ENCODE measurements around the gene GRAMD4. TPM values are rescaled to one million over a fixed set of nuclear protein-coding genes. Genes with fewer than 3 reads are reported as not detected.

GRAMD4 gene
- total RNA-seq, 4 donors from 2014 or later, result 5.6 to 37.0 (median 15.2) TPM

- Histone ChIP-seq H3K27ac (no peak overlapping the region), H3K36me3 (no peaks in the 10 kb centered on the region), H3K27me3 (no peaks in the 10 kb centered on the region), H3K9me3 (no peaks in the 10 kb centered on the region), H3K4me1 (no peaks in the 10 kb centered on the region), H3K4me3 (no peak overlapping the region)
- intact Hi-C loops (cut with DNase I; ENCODE audit: low total_unique reads), result no loop called here
- DNase-seq, result no peak
- no peak for TF ChIP-seq POLR2A (IDR thresholded peaks at IDR 0.05)
- TF ChIP-seq CTCF (IDR thresholded peaks at IDR 0.05), result no peak
Measured at GRCh38 chr22:46613606-46614021, 6.6 kb upstream of the GRAMD4 start.

- intact Hi-C loops (cut with DNase I; ENCODE audit: low total_unique reads), result no loop called here
- H3K4me1 ChIP-seq, result no peaks in the 10 kb centered on the region
- TF ChIP-seq POLR2A (IDR thresholded peaks at IDR 0.05), result no peak
- TF ChIP-seq CTCF (IDR thresholded peaks at IDR 0.05), result no peak
- H3K4me3 ChIP-seq, result no peak overlapping the region
- DNase-seq, result no peak
- H3K36me3 ChIP-seq, result no peaks in the 10 kb centered on the region
- H3K27ac ChIP-seq, result no peak overlapping the region
- H3K9me3 ChIP-seq, result no peaks in the 10 kb centered on the region
- no peaks in the 10 kb centered on the region for H3K27me3 ChIP-seq
Measured at GRCh38 chr22:46614025-46614931, 5.9 kb upstream of the GRAMD4 start.

GRCh38 chr22:46617207-46617985 lies 2.8 kb upstream of the GRAMD4 start:
- Histone ChIP-seq H3K27me3 (no peaks in the 10 kb centered on the region), H3K4me3 (no peak overlapping the region), H3K36me3 (no peaks in the 10 kb centered on the region), H3K9me3 (no peaks in the 10 kb centered on the region), H3K27ac (no peak overlapping the region), H3K4me1 (no peaks in the 10 kb centered on the region)
- intact Hi-C loops (cut with DNase I; ENCODE audit: low total_unique reads), result no loop called here
- no peak for TF ChIP-seq CTCF (IDR thresholded peaks at IDR 0.05)
- TF ChIP-seq POLR2A (IDR thresholded peaks at IDR 0.05), result no peak
- DNase-seq, result no peak

- Histone ChIP-seq H3K27me3 (no peaks in the 10 kb centered on the region), H3K9me3 (no peaks in the 10 kb centered on the region), H3K4me1 (no peaks in the 10 kb centered on the region), H3K27ac (no peak overlapping the region), H3K36me3 (no peaks in the 10 kb centered on the region), H3K4me3 (no peak overlapping the region)
- TF ChIP-seq CTCF (IDR thresholded peaks at IDR 0.05) (no peak), POLR2A (IDR thresholded peaks at IDR 0.05) (no peak)
- DNase-seq, result no peak
- intact Hi-C loops (cut with DNase I; ENCODE audit: low total_unique reads), result no loop called here
Measured at GRCh38 chr22:46617986-46618647, 2.1 kb upstream of the GRAMD4 start.

All from uterus (tissue), 4 donors.